BJ (cell line): ENCODE results near the gene SORCS1. TPM values are rescaled to one million over a fixed set of nuclear protein-coding genes. Genes with fewer than 3 reads are reported as not detected.

ENCODE experiments used
- CTCF ChIA-PET: fragments of 350-600 bp; formaldehyde crosslinking; extraction: SDS; loops from one replicate; lab custom pipeline; 2021; ENCODE audit warnings: antibody characterized with exemption, inconsistent platforms; lab: Yijun Ruan, JAX
- POLR2A ChIA-PET: fragments of 300-600 bp; sonication (Branson Sonifier 250); formaldehyde crosslinking; extraction: SDS; loops from one replicate; lab custom pipeline; 2021; ENCODE audit warnings: antibody characterized with exemption; lab: Charles Lee
- DNase-seq: peaks from one replicate; pipeline ENCODE4 v3.0.0-alpha.2; 2011; ENCODE audit warnings: low read depth
- H3K27me3 ChIP-seq: 2 replicates; pipeline ENCODE4 v1.6.0; 2011; ENCODE audit warnings: low read length; ENCODE audit not compliant: control insufficient read depth, insufficient read depth
- H3K36me3 ChIP-seq: 2 replicates; pipeline ENCODE4 v1.5.1; 2011; ENCODE audit warnings: low read length; ENCODE audit not compliant: control insufficient read depth, insufficient read depth
- H3K4me3 ChIP-seq: 2 replicates; pipeline ENCODE4 v1.5.1; 2011; ENCODE audit warnings: low read depth, mild to moderate bottlenecking, control low read depth, low read length
- polyA plus RNA-seq: library from polyadenylated mRNA; depleted of rRNA; stranded (reverse); fragments of >200 nt; gene quantifications from 2 replicates; pipeline ENCODE4 v1.2.3, GENCODE V29; 2011
- TF ChIP-seq, protein P1 (sequence below): IDR thresholded peaks from 2 replicates; pipeline ENCODE4 v1.5.1; 2011; ENCODE audit warnings: low read depth, mild to moderate bottlenecking, control low read depth, inconsistent platforms, low read length, moderate library complexity; ENCODE audit not compliant: insufficient read depth

SORCS1 gene
- polyA plus RNA-seq, 1 experiment = 0.01 TPM

- H3K4me3 ChIP-seq = no peak overlapping the region
- POLR2A ChIA-PET = no interaction called here
- TF ChIP-seq, protein P1, sequence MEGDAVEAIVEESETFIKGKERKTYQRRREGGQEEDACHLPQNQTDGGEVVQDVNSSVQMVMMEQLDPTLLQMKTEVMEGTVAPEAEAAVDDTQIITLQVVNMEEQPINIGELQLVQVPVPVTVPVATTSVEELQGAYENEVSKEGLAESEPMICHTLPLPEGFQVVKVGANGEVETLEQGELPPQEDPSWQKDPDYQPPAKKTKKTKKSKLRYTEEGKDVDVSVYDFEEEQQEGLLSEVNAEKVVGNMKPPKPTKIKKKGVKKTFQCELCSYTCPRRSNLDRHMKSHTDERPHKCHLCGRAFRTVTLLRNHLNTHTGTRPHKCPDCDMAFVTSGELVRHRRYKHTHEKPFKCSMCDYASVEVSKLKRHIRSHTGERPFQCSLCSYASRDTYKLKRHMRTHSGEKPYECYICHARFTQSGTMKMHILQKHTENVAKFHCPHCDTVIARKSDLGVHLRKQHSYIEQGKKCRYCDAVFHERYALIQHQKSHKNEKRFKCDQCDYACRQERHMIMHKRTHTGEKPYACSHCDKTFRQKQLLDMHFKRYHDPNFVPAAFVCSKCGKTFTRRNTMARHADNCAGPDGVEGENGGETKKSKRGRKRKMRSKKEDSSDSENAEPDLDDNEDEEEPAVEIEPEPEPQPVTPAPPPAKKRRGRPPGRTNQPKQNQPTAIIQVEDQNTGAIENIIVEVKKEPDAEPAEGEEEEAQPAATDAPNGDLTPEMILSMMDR = no peak
- CTCF ChIA-PET = no interaction called here
- DNase-seq = no peak
- H3K27me3 ChIP-seq = peaks cover 2% of the 10 kb centered on the region; the same call in 1 of the 2 replicates
- H3K36me3 ChIP-seq = no peaks in the 10 kb centered on the region
Observed at GRCh38 chr10:107168738-107169137, 4.2 kb upstream of the SORCS1 start.

GRCh38 chr10:107166403-107166802 lies 1.9 kb upstream of the SORCS1 start:
- Histone ChIP-seq H3K36me3 (no peaks in the 10 kb centered on the region), H3K27me3 (peaks cover 4% of the 10 kb centered on the region; the same call in 1 of the 2 replicates), H3K4me3 (no peak overlapping the region)
- TF ChIP-seq, protein P1 = no peak
- POLR2A ChIA-PET = no interaction called here
- DNase-seq = no peak
- CTCF ChIA-PET = no interaction called here

DNA sequence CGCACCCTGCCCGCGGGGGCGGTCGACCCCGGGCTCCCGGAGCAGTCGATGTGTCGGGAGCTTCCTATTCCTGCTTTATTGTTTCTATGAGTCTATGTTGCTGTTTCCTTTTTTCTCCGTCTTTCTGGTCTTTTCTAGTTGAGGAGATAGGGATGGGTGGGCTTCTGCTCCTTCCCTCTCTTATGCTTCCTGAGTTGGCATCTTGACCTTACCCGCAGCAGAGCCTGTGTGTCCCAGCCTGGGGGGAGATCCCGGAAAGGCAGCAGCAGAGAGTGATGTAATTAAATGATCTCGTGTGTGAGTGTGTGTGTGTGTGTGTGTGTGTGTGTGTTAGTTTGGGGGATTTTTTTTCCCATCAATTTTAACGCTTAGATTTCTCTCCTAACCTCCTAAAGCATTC lies 486 bp upstream of the SORCS1 start:
- POLR2A ChIA-PET = no interaction called here
- CTCF ChIA-PET = no interaction called here
- DNase-seq = no peak
- TF ChIP-seq, protein P1 = no peak
- peaks cover 4% of the 10 kb centered on the region; the same call in 1 of the 2 replicates for H3K27me3 ChIP-seq
- no peaks in the 10 kb centered on the region for H3K36me3 ChIP-seq
- no peak overlapping the region for H3K4me3 ChIP-seq

DNA sequence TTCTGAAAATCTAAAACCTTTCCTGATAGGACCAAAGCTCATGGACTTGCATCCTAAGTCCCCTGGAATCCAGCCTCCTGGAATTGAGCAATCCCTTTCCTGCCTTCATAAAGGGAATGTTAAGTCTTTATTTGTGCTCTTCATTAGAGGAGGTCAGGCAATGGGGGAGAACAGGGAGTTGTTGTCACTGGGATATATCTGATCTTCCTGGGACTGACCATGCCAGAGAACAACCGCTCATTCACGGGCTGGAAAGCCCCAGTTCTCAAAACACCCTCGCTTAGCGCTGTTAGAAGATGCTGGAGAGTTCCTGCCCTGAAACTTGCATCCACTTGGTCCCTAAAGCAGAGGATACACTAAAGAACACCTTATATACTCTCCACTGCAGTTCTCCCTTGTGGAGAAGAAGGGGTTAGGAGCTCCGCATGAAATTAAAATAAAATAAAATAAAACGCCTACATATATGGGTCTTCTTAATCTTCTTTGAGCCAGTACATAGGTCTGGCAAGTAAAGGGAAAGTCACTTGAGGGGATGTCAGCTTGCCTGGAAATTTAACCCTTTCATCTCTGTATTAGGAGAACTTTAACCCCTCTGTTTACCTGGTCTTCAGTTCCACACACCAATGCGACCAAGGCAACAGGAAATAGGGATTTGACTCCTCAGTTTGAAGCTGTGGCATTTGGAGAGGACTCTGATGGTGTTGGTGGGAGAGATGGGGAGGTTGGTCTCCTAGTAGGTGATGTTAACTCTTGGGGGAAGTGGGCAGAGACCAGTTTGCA lies 1.2 kb downstream of the SORCS1 start:
- Histone ChIP-seq H3K36me3 (no peaks in the 10 kb centered on the region), H3K4me3 (no peak overlapping the region), H3K27me3 (peaks cover 4% of the 10 kb centered on the region; the same call in 1 of the 2 replicates)
- DNase-seq = no peak
- CTCF ChIA-PET = no interaction called here
- TF ChIP-seq, protein P1 = no peak
- POLR2A ChIA-PET = no interaction called here

DNA sequence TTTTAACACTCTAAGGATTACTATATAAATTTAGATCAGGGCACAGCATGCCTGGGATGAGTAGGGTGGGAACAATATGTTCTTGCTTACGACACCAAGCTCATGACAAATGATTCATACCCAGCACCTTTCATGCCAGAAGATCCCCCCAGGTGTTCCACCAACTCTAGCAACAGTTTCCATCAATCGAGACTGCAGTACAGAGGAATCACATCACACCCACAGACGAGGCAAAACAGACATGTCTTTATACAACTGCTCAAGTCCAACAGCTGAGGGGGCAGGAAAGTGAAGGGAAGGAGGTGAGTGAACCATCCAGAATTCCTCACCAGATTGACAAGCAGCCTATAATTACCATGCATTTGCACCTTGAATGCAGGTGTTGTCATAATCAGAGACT lies 3.6 kb downstream of the SORCS1 start:
- DNase-seq = no peak
- ChIA-PET POLR2A (no interaction called here), CTCF (no interaction called here)
- H3K27me3 ChIP-seq = peaks cover 4% of the 10 kb centered on the region; the same call in 1 of the 2 replicates
- no peaks in the 10 kb centered on the region for H3K36me3 ChIP-seq
- no peak overlapping the region for H3K4me3 ChIP-seq
- TF ChIP-seq, protein P1 = no peak
